HEK293T (cell line): ENCODE results near the gene AP2A2.

Experiments used
- CTBP1 ChIP-seq: fragments of 450-650 bp; IDR thresholded peaks from 2 replicates; pipeline ENCODE4 v1.6.1; 2016; ENCODE audit warnings: borderline replicate concordance
- FOXA1 ChIP-seq: fragments of 450-650 bp; IDR thresholded peaks from 2 replicates; pipeline ENCODE4 v1.6.1; 2016; ENCODE audit warnings: mild to moderate bottlenecking
- L3MBTL2 ChIP-seq: fragments of 450-650 bp; conservative IDR thresholded peaks from 2 replicates; pipeline ENCODE4 v1.6.1; 2016; ENCODE audit warnings: mild to moderate bottlenecking
- LEF1 ChIP-seq: fragments of 450-650 bp; IDR thresholded peaks from 2 replicates; pipeline ENCODE4 v1.6.1; 2017; ENCODE audit warnings: mild to moderate bottlenecking, borderline replicate concordance
- NFRKB ChIP-seq: fragments of 450-650 bp; IDR thresholded peaks from 2 replicates; pipeline ENCODE4 v1.6.1; 2016; ENCODE audit warnings: mild to moderate bottlenecking, moderate library complexity
- ZNF384 ChIP-seq: fragments of 450-650 bp; IDR thresholded peaks from 2 replicates; pipeline ENCODE4 v1.6.1; 2016
- TF ChIP-seq, protein P1 (sequence below): fragments of 450-650 bp; IDR thresholded peaks from 2 replicates; pipeline ENCODE4 v1.6.1; 2016

DNA sequence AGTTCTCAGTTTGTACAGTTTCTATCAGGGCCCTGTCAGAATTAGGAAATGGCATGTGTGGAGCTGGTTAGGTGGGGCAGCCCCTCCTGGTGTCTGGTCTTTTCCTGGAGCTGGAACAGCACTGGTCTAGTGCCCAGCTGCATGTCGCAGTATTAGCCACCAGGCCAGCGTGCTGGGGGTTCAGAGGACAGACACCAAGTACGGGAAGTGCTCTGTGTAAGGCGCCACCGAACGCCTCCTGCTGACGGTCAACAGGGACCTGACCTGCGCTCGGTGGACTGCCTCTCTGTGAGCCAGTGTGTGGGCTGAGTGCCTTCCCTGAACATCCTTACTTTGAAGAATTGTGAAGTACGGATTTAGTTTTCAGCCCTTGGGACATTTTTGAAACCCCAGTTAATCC, 33.9 kb downstream of the AP2A2 start:
- no peak for TF ChIP-seq NFRKB
- TF ChIP-seq CTBP1: no peak
- TF ChIP-seq, protein P1, sequence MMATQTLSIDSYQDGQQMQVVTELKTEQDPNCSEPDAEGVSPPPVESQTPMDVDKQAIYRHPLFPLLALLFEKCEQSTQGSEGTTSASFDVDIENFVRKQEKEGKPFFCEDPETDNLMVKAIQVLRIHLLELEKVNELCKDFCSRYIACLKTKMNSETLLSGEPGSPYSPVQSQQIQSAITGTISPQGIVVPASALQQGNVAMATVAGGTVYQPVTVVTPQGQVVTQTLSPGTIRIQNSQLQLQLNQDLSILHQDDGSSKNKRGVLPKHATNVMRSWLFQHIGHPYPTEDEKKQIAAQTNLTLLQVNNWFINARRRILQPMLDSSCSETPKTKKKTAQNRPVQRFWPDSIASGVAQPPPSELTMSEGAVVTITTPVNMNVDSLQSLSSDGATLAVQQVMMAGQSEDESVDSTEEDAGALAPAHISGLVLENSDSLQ: no peak
- no peak for TF ChIP-seq ZNF384
- no peak for TF ChIP-seq LEF1
- TF ChIP-seq FOXA1: no peak
- no peak for TF ChIP-seq L3MBTL2
